HK-2 (cell line): Measurements from ENCODE around the gene RENBP.
A peak's percentile ranks its signal among the peaks of the same experiment; 100 is the strongest.

Experiments
- DNase-seq: peaks from one replicate; pipeline ENCODE4 v3.0.0-alpha.2; 2018; ENCODE audit not compliant: unreplicated experiment

The RENBP gene

GRCh38 chrX:153953892-153954557, 9.6 kb upstream of the RENBP start:
- DNase-seq, result no peak

DNA sequence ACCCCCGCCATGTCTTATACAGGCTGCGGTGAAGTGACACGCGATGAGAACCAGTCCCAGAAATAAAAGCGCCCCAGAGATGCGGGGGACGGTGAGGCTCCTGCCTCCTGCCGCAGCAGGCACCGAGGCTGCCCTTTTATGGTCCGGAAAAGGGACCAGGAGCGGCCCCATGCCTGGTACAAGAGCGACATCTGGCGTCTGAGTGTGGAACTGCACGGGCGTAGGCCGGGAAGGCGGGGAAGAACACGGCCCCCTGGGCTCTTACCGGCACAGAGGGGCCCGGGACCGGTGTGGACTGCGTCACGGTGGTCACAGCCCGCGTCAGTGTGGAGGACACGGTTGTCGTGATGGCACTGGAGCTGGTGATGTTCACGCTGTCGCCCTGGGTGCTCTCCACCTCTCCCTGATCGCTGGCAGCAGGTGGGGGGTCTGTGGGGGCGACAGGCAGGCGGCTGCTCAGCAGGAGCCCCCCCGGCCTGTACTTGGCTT, 8.9 kb upstream of the RENBP start:
- peak; percentile 60 for DNase-seq

GRCh38 chrX:153952373-153953026, 8.1 kb upstream of the RENBP start:
- no peak for DNase-seq

- no peak for DNase-seq
Measured at GRCh38 chrX:153951683-153952372, 7.4 kb upstream of the RENBP start.

DNA sequence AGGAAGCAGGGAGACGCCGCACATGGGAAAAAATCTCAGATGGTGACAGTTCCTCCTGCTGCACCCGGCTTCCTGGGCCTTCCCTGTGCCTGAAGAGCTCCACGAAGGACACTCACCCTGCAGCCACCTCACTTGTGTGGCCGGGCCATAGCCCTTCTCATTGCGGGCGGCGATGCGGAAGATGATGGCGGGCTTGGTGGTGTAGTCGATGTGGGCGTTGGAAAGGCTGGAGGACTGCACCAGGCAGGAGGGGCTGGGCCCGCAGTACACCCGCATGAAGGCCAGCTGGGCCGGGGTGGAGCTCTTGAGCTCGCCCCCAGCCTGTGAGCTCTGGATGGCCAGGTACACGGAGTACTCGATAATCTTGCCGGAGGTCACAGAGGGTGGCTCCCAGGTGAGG, 5.7 kb upstream of the RENBP start:
- no peak for DNase-seq

- DNase-seq, result no peak
Measured at GRCh38 chrX:153948847-153949805, 4.7 kb upstream of the RENBP start.

- no peak for DNase-seq
Measured at GRCh38 chrX:153948002-153948466, 3.6 kb upstream of the RENBP start.

DNA sequence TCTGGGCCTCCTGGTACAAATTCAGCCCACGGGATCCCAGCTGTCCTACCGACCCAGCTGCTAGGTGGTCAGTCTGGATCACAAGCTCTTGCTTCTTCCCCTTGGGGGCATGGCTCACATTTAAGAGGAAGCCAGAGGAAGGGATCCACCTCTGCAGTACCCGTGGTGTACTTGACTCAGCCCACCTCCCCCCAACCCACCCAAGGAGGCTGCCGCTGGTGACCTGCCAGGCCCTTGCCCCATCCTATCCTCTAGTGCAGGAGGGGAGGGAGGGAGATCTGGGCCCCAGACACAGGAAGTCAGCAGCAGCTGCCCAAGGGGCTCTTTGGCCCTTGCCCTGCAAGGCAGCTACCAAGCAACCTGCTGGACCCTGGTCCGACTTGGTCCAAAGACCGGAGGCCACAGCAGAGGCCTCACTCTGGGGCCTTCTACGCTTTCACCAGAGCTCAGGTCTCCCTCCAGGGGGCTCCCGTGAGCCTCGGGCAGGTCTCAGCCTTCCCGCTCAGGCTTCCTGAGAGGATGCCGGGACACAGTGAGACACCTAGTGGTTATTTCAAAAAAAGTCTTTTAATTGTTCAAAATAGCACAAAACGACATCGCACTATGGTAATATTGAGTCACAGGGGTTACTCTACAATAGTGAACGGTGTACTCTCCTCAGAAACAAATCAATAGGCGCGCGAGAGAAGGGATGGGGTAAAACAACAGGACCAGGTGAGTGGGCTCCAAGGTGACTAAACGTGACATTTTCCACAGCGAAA, 2.7 kb upstream of the RENBP start:
- peak; percentile 77 for DNase-seq

DNA sequence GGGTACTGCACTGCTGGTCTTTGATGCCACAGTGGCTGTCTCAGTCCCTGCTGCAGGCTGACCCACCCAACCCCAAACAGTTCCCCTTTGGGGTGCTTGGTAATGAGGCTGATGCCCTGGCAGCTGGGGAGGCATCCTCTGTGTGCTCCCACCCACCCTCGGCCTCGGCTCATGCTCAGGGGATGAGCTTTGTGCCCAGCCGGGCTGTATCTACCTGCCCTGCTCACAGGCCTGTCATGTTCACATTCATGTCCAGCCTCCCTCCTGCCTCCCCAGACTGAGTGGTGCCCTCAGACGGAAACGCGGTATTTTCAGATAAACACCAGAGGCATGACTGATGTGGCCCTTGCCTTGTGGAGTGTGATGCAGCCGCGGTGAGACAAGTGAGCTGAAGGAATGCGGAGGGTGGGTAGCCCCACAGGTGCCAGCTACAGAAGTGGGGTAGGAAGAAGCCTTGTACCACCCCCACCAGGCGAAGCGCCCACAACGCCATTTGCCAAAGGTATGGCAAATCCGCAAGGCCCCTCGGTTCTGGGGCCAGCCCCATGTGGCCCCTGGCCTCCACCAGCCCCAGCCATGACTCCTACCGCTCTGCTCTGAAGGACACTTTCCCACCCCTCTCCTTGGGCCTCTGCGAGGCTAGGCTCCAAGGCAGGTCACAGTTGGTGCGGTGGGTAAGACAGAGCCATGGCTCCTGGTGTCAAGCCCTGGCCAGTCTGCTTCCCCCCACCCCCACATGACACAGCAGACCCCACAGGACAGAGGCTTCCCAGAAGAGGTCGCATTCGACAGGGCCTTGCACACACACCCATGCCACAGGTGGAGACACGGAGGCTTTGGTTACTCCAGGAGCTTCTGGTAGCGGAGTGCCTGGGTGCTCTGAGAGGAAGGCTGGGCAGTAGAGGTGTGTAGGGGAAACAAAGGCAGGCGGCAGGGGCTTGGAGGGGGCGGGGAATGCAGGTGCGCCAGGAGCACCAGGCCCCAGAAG, 1.8 kb upstream of the RENBP start:
- no peak for DNase-seq

DNA sequence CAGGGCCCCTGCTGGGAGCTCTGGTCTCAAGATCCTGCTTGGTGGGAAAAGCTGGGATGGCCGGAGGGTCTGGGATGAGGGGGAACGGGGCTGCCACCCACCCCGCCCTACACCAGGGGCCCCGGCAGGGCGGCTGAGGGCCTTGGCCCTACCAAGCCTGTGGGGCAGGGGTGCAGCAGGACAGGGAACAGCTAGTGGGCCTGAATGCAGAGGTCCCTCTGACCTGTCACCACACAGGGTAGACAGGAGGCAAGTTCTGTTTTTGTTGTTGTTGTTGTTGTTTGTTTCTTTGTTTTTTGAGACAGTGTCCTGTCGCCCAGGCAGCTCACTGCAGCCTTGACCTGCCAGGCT, 332 bp upstream of the RENBP start:
- DNase-seq, result no peak

DNA sequence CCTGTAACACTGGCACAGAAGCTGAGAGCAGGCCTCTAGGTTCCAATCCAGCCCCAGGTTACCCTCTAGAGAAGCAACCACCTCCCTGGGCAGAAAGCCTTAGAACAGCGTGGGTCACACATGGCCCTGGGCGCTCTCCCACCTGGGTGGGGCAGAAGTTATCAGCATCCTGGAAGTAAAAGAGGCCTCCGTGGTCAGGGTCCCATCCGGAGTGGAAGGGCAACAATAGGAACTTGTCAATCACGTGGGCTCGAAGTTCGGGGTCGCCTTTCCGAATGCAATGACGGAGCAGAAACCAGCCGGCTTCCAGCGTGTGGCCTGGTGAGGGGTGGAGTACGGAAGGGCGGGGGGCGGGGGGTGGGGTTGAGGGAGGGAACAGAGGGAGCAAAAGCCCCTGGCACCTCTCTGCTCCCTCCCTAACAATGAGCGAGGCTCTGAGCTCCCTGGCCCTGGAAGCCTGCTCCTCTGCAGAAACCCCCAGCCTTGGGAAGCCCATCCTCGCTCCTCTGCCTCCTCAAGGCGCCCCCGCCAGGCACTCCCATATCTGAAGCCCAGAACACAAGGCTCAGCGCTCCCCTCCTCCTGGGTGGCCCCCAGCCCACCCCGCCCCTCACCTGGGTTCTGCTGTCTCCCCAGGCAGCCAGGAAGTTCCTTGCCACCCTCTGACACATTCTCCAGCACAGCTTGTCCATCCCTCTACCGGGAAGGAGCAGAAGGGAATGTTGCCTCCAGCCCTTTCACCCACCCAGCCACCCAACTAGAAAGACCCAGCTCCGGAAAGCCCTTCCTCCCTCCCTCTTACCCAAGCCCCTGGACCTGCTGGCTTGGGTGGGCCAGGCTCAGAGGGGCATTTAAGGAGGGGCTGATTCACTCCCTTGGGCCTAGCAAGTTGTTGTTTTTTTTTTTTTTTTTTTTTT, 2.8 kb downstream of the RENBP start:
- DNase-seq, result no peak

- no peak for DNase-seq
Measured at GRCh38 chrX:153939573-153939972, 4.9 kb downstream of the RENBP start.

DNA sequence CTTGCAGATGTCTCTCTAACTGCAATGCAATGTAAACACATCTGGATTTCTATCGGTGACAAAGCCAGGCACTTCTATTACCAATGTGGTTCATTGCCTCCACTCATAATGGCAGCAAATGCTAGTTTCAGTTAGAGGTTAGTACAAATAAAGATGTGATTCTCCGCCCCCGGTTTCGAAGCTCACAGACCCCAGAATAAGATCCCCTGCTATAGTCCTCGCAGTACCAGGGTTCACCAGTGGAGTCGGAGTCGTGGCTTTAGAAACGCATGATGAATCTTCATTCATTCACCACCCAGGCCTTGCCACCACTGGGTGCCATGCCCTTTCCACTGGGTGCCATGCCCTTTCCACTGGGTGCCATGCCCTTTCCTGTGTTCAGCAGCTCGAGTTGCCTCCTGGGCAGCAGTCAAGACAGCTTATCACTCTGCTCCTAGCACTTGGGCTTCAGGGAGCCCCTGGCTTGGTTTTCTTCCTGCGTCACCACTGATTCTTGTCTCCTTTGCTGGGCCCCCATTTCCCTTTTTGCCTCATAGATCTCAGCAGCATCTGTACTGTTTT, 6.1 kb downstream of the RENBP start:
- DNase-seq, result no peak

DNA sequence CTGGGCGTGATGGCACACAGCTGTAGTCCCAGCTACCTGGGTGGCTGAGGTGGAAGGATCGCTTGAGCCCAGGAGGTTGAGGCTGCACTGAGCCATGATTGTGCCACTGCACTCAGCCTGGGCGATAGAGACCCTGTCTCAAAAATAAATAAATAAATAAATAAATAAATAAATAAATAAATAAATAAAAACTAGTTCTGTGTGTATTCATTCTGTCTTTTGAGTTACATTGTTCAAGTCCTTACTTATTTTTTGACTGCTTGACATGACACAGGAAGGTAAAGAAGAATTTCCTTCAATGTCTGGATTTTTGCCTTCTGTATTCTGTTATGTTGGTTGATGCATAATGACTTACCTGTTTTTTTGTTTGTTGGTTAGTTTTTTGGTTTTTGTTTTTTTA, 7.4 kb downstream of the RENBP start:
- DNase-seq, result no peak

DNA sequence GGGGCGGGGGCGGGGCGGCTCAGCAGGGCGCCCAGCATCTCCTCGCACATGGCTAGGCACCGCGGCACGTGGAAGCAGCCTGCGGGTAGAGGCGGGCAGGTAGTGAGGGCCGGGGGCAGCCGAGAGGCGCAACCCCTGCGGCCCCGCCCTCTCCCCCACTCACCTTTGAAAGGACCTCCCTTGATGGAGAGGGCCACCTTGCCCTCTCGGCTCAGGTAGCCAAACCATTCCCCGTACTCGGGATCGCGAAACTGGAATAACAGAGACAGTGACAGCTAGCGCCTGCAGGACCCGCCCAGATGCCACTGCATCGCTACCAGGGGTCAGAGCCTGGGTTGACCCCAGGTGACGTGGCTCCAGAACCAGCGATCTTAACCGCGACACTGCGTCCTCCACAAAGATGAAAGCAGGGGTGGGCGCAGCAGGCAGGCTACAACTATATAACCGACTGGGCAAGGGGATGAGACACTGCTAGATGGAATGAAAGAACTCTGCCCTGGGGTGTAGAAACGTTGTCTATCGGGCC, 9.1 kb downstream of the RENBP start:
- DNase-seq, result no peak

- DNase-seq, result peak; percentile 62
Measured at GRCh38 chrX:153934762-153935325, 9.6 kb downstream of the RENBP start, which contains the start of gene NAA10. Gene NAA10 (minus strand): TSS chrX:153935037. CDS start chrX:153934904, 133 bp downstream.

GRCh38 chrX:153934148-153934761, 10.2 kb downstream of the RENBP start:
- DNase-seq, result peak; percentile 18
